Natural killer cell (primary cell): ENCODE results near the gene MPHOSPH9. TPM values are rescaled to one million over a fixed set of nuclear protein-coding genes. Genes with fewer than 3 reads are reported as not detected.

Experiments used
- ATAC-seq, 3 donors: fragments of 150-1000 bp in 2 of 3; fragments of 200-7000 bp in 1 of 3; cut with Tn5 transposase; 1 replicate in 1 of 3; 2 replicates in 2 of 3; pipeline ENCODE4 v1.10.0; 2021; ENCODE audit warnings: mild to moderate bottlenecking in 2 of 3, moderate library complexity in 2 of 3
- DNase-seq, 2 donors: peaks; one replicate each; pipeline versions ENCODE4 v3.0.0 to v3.0.0-alpha.2; 2013 to 2021; ENCODE audit warnings: mixed read lengths in 1 of 2
- H3K27ac ChIP-seq: one replicate; pipeline ENCODE4 v1.5.1; 2013; ENCODE audit warnings: mild to moderate bottlenecking, low read length
- H3K27me3 ChIP-seq: one replicate; pipeline ENCODE4 v1.6.1; 2013; ENCODE audit warnings: low read length; ENCODE audit not compliant: control insufficient read depth, insufficient read depth
- H3K36me3 ChIP-seq: one replicate; pipeline ENCODE4 v1.6.1; 2013; ENCODE audit warnings: low read length; ENCODE audit not compliant: control insufficient read depth, insufficient read depth
- H3K4me1 ChIP-seq: one replicate; pipeline ENCODE4 v1.6.1; 2013; ENCODE audit warnings: low read length; ENCODE audit not compliant: control insufficient read depth, insufficient read depth
- H3K4me3 ChIP-seq: one replicate; pipeline ENCODE4 v1.5.1; 2013; ENCODE audit warnings: low read length
- H3K9me3 ChIP-seq: one replicate; pipeline ENCODE4 v1.6.1; 2013; ENCODE audit warnings: low read length; ENCODE audit not compliant: control insufficient read depth, insufficient read depth
- H3K27ac Mint-ChIP-seq, 2 donors: one replicate each; pipeline ENCODE4 v1.8.0; 2022; ENCODE audit warnings: mild to moderate bottlenecking in 2 of 2, mixed read lengths in 2 of 2, moderate library complexity in 1 of 2
- H3K27me3 Mint-ChIP-seq, 2 donors: one replicate each; pipeline ENCODE4 v1.8.0; 2022; ENCODE audit warnings: low read depth in 2 of 2, mixed read lengths in 2 of 2
- H3K36me3 Mint-ChIP-seq: one replicate; pipeline ENCODE4 v1.8.0; 2022; ENCODE audit warnings: mixed read lengths
- H3K4me1 Mint-ChIP-seq, 2 donors: one replicate each; pipeline ENCODE4 v1.8.0; 2022; ENCODE audit warnings: mixed read lengths in 2 of 2
- H3K4me3 Mint-ChIP-seq: one replicate; pipeline ENCODE4 v1.8.0; 2022; ENCODE audit warnings: mild to moderate bottlenecking, moderate library complexity, mixed read lengths
- H3K9me3 Mint-ChIP-seq, 2 donors: one replicate each; pipeline ENCODE4 v1.8.0; 2022; ENCODE audit warnings: mixed read lengths in 2 of 2
- WGBS: methylation state at CpG from one replicate; pipeline ENCODE4 v1.1.7; 2013; ENCODE audit warnings: missing lambda C conversion rate; ENCODE audit not compliant: insufficient coverage; 5-methylcytosine and 5-hydroxymethylcytosine counted together
- intact Hi-C: fragments of 100-400 bp; cut with micrococcal nuclease; formaldehyde crosslinking; loops from one replicate; pipeline ENCODE4 v1.14.2; 2022
- total RNA-seq, 4 donors: library from RNA; stranded (reverse); fragments of 120-200 nt in 1 of 4; gene quantifications; one replicate each; pipeline versions ENCODE4 v1.2.3 to v1.2.4, GENCODE V29; 2013 to 2022
- TF ChIP-seq, protein P1 (sequence below): fragments of 200-600 bp; IDR thresholded peaks from one replicate; pipeline ENCODE4 v1.8.0; 2022; ENCODE audit warnings: antibody characterized with exemption

The MPHOSPH9 gene
- total RNA-seq, 3 donors from 2014 or later (not counting 1 experiment from before 2014, with no cell fraction given), result 97.6 to 114 (median 109) TPM

DNA sequence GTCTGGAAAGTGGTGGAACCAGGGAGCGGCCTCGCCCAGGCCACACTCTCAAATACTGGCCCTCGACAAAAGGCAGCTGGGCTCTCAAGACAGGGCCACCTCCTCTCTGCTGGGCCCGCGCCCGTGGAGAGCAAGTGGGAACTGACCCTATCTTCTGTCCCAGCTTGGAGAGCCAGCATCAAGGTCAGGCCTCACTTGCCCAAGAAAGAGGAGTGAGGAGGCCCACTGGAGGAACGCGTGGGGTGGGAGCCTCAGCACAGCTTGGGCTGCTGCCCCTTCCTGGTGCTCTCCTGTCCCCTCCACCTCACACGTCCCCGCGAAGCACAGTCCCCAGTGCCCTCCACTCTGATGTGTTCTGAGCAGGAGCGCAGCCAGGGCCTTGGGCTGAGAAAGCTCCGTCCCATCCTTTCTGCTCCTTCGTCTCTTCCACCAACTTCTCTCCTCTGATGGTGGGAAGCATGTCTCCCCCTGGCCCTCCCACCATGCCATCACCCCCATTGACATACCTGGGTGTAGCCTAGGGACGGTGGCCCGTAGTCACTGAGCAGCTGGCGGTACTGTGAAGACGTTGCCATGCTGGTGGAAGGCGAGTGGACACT lies 33.8 kb upstream of the MPHOSPH9 start:
- intact Hi-C loops, result loop anchor here (5.0 kb wide), 1 partner anchor 316 kb away; the partner anchor contains the start of gene TMED2
- Mint-ChIP-seq H3K27me3 (no peaks in the 10 kb centered on the region), H3K27ac (peak overlapping the region in 1 of 2 donors; percentile 59), H3K36me3 (no peaks in the 10 kb centered on the region), H3K9me3 (no peaks in the 10 kb centered on the region), H3K4me1 (peaks cover 5 to 36% of the 10 kb centered on the region in 2 donors), H3K4me3 (no peak overlapping the region)
- TF ChIP-seq, protein P1, sequence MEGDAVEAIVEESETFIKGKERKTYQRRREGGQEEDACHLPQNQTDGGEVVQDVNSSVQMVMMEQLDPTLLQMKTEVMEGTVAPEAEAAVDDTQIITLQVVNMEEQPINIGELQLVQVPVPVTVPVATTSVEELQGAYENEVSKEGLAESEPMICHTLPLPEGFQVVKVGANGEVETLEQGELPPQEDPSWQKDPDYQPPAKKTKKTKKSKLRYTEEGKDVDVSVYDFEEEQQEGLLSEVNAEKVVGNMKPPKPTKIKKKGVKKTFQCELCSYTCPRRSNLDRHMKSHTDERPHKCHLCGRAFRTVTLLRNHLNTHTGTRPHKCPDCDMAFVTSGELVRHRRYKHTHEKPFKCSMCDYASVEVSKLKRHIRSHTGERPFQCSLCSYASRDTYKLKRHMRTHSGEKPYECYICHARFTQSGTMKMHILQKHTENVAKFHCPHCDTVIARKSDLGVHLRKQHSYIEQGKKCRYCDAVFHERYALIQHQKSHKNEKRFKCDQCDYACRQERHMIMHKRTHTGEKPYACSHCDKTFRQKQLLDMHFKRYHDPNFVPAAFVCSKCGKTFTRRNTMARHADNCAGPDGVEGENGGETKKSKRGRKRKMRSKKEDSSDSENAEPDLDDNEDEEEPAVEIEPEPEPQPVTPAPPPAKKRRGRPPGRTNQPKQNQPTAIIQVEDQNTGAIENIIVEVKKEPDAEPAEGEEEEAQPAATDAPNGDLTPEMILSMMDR, result no peak
- H3K36me3 ChIP-seq, result no peaks in the 10 kb centered on the region
- no peaks in the 10 kb centered on the region for H3K9me3 ChIP-seq
- no peak for ATAC-seq
- no peak overlapping the region for H3K27ac ChIP-seq
- H3K27me3 ChIP-seq, result no peaks in the 10 kb centered on the region
- no peak for DNase-seq
- WGBS, result 95% methylated on average over 19 of the region's 19 CpGs
- H3K4me1 ChIP-seq, result peaks cover 28% of the 10 kb centered on the region
- H3K4me3 ChIP-seq, result no peak overlapping the region

DNA sequence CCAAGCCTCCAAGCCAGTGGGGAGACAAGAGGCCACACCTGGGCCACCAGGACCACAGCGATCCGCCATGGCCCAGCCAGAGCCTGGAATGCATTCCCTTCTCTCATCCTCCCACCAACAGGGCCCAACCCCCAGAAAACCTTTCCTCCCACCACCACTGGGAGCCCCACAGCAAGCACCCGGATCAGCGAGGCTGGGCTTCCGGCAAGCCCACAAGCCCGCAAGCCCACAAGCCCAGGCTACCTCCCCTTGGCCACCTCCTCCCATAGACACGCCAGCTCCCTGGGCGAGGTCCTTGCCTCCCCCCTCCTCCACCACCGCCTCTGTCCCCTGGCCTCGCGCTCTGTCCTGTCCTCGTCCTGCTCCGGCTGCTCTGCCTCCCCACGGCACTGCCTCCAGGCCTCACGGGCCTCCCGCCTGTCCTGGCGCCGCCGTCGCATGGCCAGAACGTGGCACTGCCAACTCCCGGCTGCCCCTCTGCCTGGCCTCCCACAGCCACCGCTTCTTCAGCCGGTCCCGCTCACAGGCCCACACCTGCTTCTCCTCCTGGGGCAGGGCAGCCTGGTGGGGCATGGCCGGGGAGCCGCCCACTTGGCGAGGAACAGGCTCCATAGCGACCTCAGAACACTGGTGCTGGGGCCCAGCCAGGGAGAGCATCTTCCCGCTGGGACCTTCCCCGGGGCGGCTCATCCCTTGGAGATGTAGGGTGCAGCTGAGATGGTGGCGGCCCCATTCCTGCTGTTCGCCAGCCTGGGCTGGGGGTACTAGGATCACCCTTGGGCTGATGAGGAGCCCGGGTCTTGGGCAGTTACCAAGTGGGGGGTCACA lies 33.1 kb upstream of the MPHOSPH9 start:
- no peaks in the 10 kb centered on the region for H3K9me3 Mint-ChIP-seq
- no peaks in the 10 kb centered on the region for H3K27me3 Mint-ChIP-seq
- Histone ChIP-seq H3K4me3 (no peak overlapping the region), H3K27ac (no peak overlapping the region), H3K4me1 (peaks cover 28% of the 10 kb centered on the region), H3K27me3 (no peaks in the 10 kb centered on the region), H3K9me3 (no peaks in the 10 kb centered on the region), H3K36me3 (no peaks in the 10 kb centered on the region)
- ATAC-seq, result no peak
- peaks cover 5 to 36% of the 10 kb centered on the region in 2 donors for H3K4me1 Mint-ChIP-seq
- no peak overlapping the region for H3K4me3 Mint-ChIP-seq
- WGBS, result 96% methylated on average over 35 of the region's 35 CpGs
- no peak for DNase-seq
- intact Hi-C loops, result loop anchor here (5.0 kb wide), 1 partner anchor 316 kb away; the partner anchor contains the start of gene TMED2
- TF ChIP-seq, protein P1, result no peak
- no peak overlapping the region for H3K27ac Mint-ChIP-seq
- no peaks in the 10 kb centered on the region for H3K36me3 Mint-ChIP-seq

DNA sequence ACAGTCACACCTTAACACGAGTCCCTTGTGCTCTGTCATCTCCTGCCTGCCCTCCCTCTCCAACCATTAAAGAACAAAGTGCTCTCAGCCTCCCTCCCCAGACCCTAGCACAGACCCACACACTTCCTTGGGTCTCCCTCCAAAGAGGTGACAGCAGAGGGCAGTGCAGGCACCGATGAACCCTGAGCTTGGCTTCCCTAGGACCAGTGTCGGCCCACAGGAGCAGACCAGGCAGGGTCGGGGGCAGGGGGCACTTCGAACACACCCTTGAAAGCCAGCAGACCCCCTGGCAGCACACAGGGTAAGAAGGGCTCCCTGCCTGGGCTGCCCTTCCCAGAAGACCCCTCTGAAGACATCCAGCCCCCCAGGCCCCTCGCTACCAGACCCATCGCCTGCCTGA lies 31.7 kb upstream of the MPHOSPH9 start:
- peaks cover 18% of the 10 kb centered on the region for H3K4me1 ChIP-seq
- peak in 1 of 2 donors; percentile 30 for DNase-seq
- intact Hi-C loops, result loop anchor here (5.0 kb wide), 1 partner anchor 318 kb away; the partner anchor contains the start of gene TMED2
- 66% methylated on average over 7 of the region's 7 CpGs for WGBS
- no peak overlapping the region for H3K4me3 Mint-ChIP-seq
- H3K27ac Mint-ChIP-seq, result no peak overlapping the region
- H3K4me3 ChIP-seq, result no peak overlapping the region
- no peak overlapping the region for H3K27ac ChIP-seq
- no peak for ATAC-seq
- no peaks in the 10 kb centered on the region for H3K27me3 Mint-ChIP-seq
- TF ChIP-seq, protein P1, result no peak
- peaks cover 5 to 25% of the 10 kb centered on the region in 2 donors for H3K4me1 Mint-ChIP-seq
- H3K36me3 ChIP-seq, result no peaks in the 10 kb centered on the region
- H3K27me3 ChIP-seq, result no peaks in the 10 kb centered on the region
- H3K9me3 Mint-ChIP-seq, result no peaks in the 10 kb centered on the region
- H3K36me3 Mint-ChIP-seq, result no peaks in the 10 kb centered on the region
- H3K9me3 ChIP-seq, result no peaks in the 10 kb centered on the region
